Liver (tissue), 9 donors: ENCODE measurements around the gene EFHD1. TPM values are rescaled to one million over a fixed set of nuclear protein-coding genes. Genes with fewer than 3 reads are reported as not detected.

Source experiments
- DNase-seq: peaks from one replicate; pipeline ENCODE4 v3.0.0-alpha.2; 2017; ENCODE audit warnings: low spot score
- H3K27ac ChIP-seq, 2 donors: one replicate each; pipeline ENCODE4 v1.7.0; 2013; ENCODE audit warnings: inconsistent platforms in 2 of 2, low read length in 2 of 2, control low read depth in 1 of 2, low read depth in 1 of 2, mild to moderate bottlenecking in 1 of 2
- H3K27me3 ChIP-seq, 4 donors: one replicate each; pipeline versions ENCODE4 v1.6.1 to v1.7.0; 2013; ENCODE audit warnings: low read length in 3 of 4, inconsistent platforms in 1 of 4, mild to moderate bottlenecking in 1 of 4, moderate library complexity in 1 of 4; ENCODE audit not compliant: control insufficient read depth in 4 of 4, insufficient read depth in 4 of 4
- H3K36me3 ChIP-seq, 4 donors: one replicate each; pipeline versions ENCODE4 v1.6.1 to v1.7.0; 2013; ENCODE audit warnings: low read length in 3 of 4, mild to moderate bottlenecking in 3 of 4, low read depth in 1 of 4, moderate library complexity in 1 of 4; ENCODE audit not compliant: control insufficient read depth in 4 of 4, insufficient read depth in 3 of 4
- H3K4me1 ChIP-seq, 4 donors: one replicate each; pipeline versions ENCODE4 v1.6.1 to v1.7.0; 2013; ENCODE audit warnings: low read length in 3 of 4, mild to moderate bottlenecking in 3 of 4, moderate library complexity in 1 of 4; ENCODE audit not compliant: control insufficient read depth in 4 of 4, insufficient read depth in 4 of 4
- H3K4me3 ChIP-seq, 3 donors: one replicate each; pipeline versions ENCODE4 v1.6.1 to v1.7.0; 2013; ENCODE audit warnings: low read length in 3 of 3, control low read depth in 1 of 3, low read depth in 1 of 3, mild to moderate bottlenecking in 1 of 3
- H3K9ac ChIP-seq, 2 donors: one replicate each; pipeline ENCODE4 v1.7.0; 2013; ENCODE audit warnings: low read length in 2 of 2, mild to moderate bottlenecking in 2 of 2, moderate library complexity in 2 of 2, control low read depth in 1 of 2, low read depth in 1 of 2
- H3K9me3 ChIP-seq, 4 donors: one replicate each; pipeline versions ENCODE4 v1.6.1 to v1.7.0; 2013; ENCODE audit warnings: low read length in 3 of 4; ENCODE audit not compliant: control insufficient read depth in 4 of 4
- EGR1 ChIP-seq, 2 donors: IDR thresholded peaks; 2 replicates each; pipeline ENCODE4 v1.6.1; 2016 to 2018; ENCODE audit warnings: antibody characterized with exemption in 2 of 2, low read depth in 2 of 2
- FOXA1 ChIP-seq: IDR thresholded peaks from 2 replicates; pipeline ENCODE4 v1.6.1; 2016; ENCODE audit warnings: antibody characterized with exemption
- FOXA2 ChIP-seq: IDR thresholded peaks from 2 replicates; pipeline ENCODE4 v1.6.1; 2016; ENCODE audit warnings: antibody characterized with exemption
- GABPA ChIP-seq, 2 donors: IDR thresholded peaks in 1 of 2; conservative IDR thresholded peaks in 1 of 2; 2 replicates each; pipeline ENCODE4 v1.6.1; 2016; ENCODE audit warnings: antibody characterized with exemption in 2 of 2, mild to moderate bottlenecking in 1 of 2, moderate library complexity in 1 of 2
- HNF4A ChIP-seq, 2 donors: conservative IDR thresholded peaks; 2 replicates each; pipeline ENCODE4 v1.6.1; 2016; ENCODE audit warnings: antibody characterized with exemption in 2 of 2, mild to moderate bottlenecking in 2 of 2
- HNF4G ChIP-seq: IDR thresholded peaks from 2 replicates; pipeline ENCODE4 v1.6.1; 2016; ENCODE audit warnings: antibody characterized with exemption
- JUND ChIP-seq, 2 donors: IDR thresholded peaks; 2 replicates each; pipeline ENCODE4 v1.6.1; 2016; ENCODE audit warnings: antibody characterized with exemption in 2 of 2
- NR2F2 ChIP-seq: IDR thresholded peaks from 2 replicates; pipeline ENCODE4 v1.6.1; 2016; ENCODE audit warnings: antibody characterized with exemption
- RAD21 ChIP-seq, 2 donors: IDR thresholded peaks; 2 replicates each; pipeline ENCODE4 v1.6.1; 2016; ENCODE audit warnings: antibody characterized with exemption in 2 of 2, mild to moderate bottlenecking in 2 of 2
- RXRA ChIP-seq, 2 donors: IDR thresholded peaks; 2 replicates each; pipeline ENCODE4 v1.6.1; 2017 to 2018; ENCODE audit warnings: antibody characterized with exemption in 2 of 2, mild to moderate bottlenecking in 1 of 2
- SP1 ChIP-seq: IDR thresholded peaks from 2 replicates; pipeline ENCODE4 v1.6.1; 2018; ENCODE audit warnings: antibody characterized with exemption, mild to moderate bottlenecking
- TAF1 ChIP-seq: conservative IDR thresholded peaks from 2 replicates; pipeline ENCODE4 v1.6.1; 2016; ENCODE audit warnings: antibody characterized with exemption, mild to moderate bottlenecking
- YY1 ChIP-seq: IDR thresholded peaks from 2 replicates; pipeline ENCODE4 v1.6.1; 2016; ENCODE audit warnings: antibody characterized with exemption, mild to moderate bottlenecking
- WGBS: extraction: QIAGEN DNeasy Blood & Tissue Kit; methylation state at CpG from one replicate; pipeline ENCODE4 v1.1.7; 2013; 5-methylcytosine and 5-hydroxymethylcytosine counted together
- polyA plus RNA-seq, 2 donors: library from polyadenylated mRNA; stranded (reverse) in 1 of 2; unstranded in 1 of 2; fragments of 200-250 nt in 1 of 2; fragments of >200 nt in 1 of 2; fragmentation: Nextera tagmentation in 1 of 2; extraction: Ambion mirVana in 1 of 2; gene quantifications; one replicate each; pipeline versions ENCODE4 v1.2.1 to v1.2.3, GENCODE V29; 2013 to 2015
- total RNA-seq, 2 donors: library from RNA; depleted of rRNA; stranded (reverse); fragments of >200 nt; gene quantifications; one replicate each; pipeline ENCODE4 v1.2.3, GENCODE V29; 2014
- TF ChIP-seq, protein P1 (sequence below): IDR thresholded peaks from 2 replicates; pipeline ENCODE4 v1.6.1; 2016; ENCODE audit warnings: antibody characterized with exemption
- TF ChIP-seq, protein P2 (sequence below): IDR thresholded peaks from 2 replicates; pipeline ENCODE4 v1.6.1; 2016; ENCODE audit warnings: antibody characterized with exemption
- TF ChIP-seq, protein P3 (sequence below): IDR thresholded peaks from 2 replicates; pipeline ENCODE4 v1.6.1; 2016; ENCODE audit warnings: antibody characterized with exemption
- TF ChIP-seq, protein P4 (sequence below): fragments of 150-350 bp; IDR thresholded peaks from 2 replicates; pipeline ENCODE4 v1.5.1; 2017; ENCODE audit warnings: improper control_type of control experiment, low read depth, low read length; ENCODE audit not compliant: missing input control
- TF ChIP-seq, protein P5 (sequence below): IDR thresholded peaks from 2 replicates; pipeline ENCODE4 v1.6.1; 2016; ENCODE audit warnings: antibody characterized with exemption, mild to moderate bottlenecking
- donor health status: healthy.
- donor health status: healthy.
- donor health status: healthy.
- donor health status: healthy.
- donor health status: healthy.

Gene EFHD1
- total and polyA plus RNA-seq, 4 donors, result 3.3 to 28.5 (median 10.3) TPM

DNA sequence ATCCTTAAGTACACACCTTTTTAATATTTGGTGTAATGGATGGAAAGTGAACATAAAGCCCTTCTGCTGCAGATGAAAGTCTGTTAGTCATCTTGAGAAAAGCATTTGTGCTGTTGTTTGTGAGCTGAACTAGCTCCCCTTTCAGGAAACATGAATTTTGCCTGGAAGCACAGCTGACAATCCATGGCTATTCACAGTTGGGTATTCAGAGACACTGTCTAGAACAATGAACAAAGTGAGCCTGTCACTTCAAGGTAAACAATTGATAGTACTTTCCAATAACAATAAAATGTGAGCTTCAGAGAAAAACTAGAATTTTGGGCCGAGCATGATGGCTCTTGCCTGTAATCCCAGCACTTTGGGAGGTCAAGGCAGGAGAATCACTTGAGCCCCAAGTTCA, 6.8 kb upstream of the EFHD1 start:
- WGBS, result 77% methylated on average over 1 of the region's 1 CpG
- H3K27ac ChIP-seq, result no peak overlapping the region
- H3K36me3 ChIP-seq, result no peaks in the 10 kb centered on the region
- H3K27me3 ChIP-seq, result no peaks in the 10 kb centered on the region
- no peak for TF ChIP-seq SP1
- DNase-seq, result no peak
- H3K9me3 ChIP-seq, result no peaks in the 10 kb centered on the region
- no peaks in the 10 kb centered on the region for H3K4me1 ChIP-seq
- H3K9ac ChIP-seq, result no peak overlapping the region
- H3K4me3 ChIP-seq, result no peak overlapping the region

DNA sequence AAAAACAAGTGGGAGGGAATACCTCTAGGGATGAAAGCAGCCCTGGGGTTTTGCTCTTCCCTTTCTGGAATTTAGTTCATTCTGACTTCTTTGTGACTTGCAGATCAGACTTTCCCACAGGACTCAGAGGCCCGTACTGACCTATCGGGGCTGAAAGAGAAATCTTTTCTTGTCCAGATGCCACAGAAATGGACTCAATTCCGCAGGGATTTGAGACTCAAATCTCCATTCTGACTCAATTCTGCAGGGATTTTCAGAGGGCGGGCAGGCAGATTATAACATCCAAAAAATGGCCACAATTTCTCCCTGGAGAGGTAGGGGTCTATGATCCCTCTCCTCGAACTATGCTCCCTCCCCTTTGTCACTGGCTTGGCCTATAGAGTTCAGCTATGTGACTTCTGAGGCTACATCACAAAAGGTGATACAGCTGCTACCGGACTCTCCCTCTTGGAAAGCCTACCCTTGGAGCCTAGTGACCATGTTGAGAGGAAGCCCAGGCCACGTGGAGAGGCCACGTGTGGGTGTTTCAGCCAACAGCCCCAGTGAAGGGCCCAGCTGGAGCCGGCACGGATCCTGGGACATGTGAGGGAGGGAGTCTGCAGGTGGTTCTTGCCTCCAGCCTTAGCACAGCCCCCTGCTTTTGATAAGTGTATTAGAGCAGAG, 4.8 kb upstream of the EFHD1 start:
- Histone ChIP-seq H3K27ac (no peak overlapping the region), H3K9ac (no peak overlapping the region), H3K27me3 (no peaks in the 10 kb centered on the region), H3K9me3 (no peaks in the 10 kb centered on the region), H3K36me3 (no peaks in the 10 kb centered on the region), H3K4me1 (peaks cover 0 to 18% (median 6%) of the 10 kb centered on the region in 4 donors), H3K4me3 (no peak overlapping the region)
- TF ChIP-seq EGR1 (IDR thresholded peaks at IDR 0.05; ENCODE audit: low read depth in 2 of 2), result no peak
- no peak for TF ChIP-seq FOXA1
- no peak for TF ChIP-seq RAD21 (IDR thresholded peaks at IDR 0.05)
- no peak for TF ChIP-seq GABPA (IDR thresholded peaks at IDR 0.05 in 1 of 2, conservative IDR thresholded peaks at IDR 0.05 in 1 of 2)
- TF ChIP-seq, protein P1, sequence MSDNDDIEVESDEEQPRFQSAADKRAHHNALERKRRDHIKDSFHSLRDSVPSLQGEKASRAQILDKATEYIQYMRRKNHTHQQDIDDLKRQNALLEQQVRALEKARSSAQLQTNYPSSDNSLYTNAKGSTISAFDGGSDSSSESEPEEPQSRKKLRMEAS, result no peak
- TF ChIP-seq YY1, result no peak
- TF ChIP-seq SP1, result no peak
- no peak for TF ChIP-seq FOXA2
- no peak for TF ChIP-seq HNF4A (conservative IDR thresholded peaks at IDR 0.05)
- no peak for TF ChIP-seq JUND (IDR thresholded peaks at IDR 0.05)
- TF ChIP-seq HNF4G, result no peak
- TF ChIP-seq, protein P2, sequence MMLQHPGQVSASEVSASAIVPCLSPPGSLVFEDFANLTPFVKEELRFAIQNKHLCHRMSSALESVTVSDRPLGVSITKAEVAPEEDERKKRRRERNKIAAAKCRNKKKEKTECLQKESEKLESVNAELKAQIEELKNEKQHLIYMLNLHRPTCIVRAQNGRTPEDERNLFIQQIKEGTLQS, result no peak
- no peak for TF ChIP-seq NR2F2
- no peak for TF ChIP-seq RXRA (IDR thresholded peaks at IDR 0.05)
- TF ChIP-seq, protein P3, sequence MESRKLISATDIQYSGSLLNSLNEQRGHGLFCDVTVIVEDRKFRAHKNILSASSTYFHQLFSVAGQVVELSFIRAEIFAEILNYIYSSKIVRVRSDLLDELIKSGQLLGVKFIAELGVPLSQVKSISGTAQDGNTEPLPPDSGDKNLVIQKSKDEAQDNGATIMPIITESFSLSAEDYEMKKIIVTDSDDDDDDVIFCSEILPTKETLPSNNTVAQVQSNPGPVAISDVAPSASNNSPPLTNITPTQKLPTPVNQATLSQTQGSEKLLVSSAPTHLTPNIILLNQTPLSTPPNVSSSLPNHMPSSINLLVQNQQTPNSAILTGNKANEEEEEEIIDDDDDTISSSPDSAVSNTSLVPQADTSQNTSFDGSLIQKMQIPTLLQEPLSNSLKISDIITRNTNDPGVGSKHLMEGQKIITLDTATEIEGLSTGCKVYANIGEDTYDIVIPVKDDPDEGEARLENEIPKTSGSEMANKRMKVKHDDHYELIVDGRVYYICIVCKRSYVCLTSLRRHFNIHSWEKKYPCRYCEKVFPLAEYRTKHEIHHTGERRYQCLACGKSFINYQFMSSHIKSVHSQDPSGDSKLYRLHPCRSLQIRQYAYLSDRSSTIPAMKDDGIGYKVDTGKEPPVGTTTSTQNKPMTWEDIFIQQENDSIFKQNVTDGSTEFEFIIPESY, result no peak
- TF ChIP-seq TAF1, result no peak
- DNase-seq, result no peak
- 92% methylated on average over 10 of the region's 10 CpGs for WGBS

DNA sequence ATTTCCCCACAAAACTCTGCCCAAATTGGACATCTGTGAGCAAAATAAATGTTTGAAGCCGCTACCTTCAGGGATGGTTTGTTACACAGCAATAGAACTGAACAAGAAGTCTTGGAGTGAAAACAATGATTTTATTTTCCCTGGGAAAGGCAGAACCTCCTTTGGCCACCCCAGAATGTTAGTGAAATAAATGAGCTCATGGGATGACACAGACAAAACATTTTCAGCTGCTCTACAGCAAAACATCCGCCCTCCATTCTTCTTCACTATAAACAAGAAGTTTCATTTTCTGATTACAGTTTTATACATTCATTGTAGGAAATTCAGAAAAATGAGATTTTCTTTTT, 4.3 kb upstream of the EFHD1 start:
- H3K9me3 ChIP-seq, result no peaks in the 10 kb centered on the region
- no peak for DNase-seq
- TF ChIP-seq JUND (IDR thresholded peaks at IDR 0.05), result no peak
- no peak for TF ChIP-seq HNF4A (conservative IDR thresholded peaks at IDR 0.05)
- TF ChIP-seq, protein P2, result no peak
- no peak for TF ChIP-seq RAD21 (IDR thresholded peaks at IDR 0.05)
- TF ChIP-seq, protein P1, result no peak
- no peak for TF ChIP-seq EGR1 (IDR thresholded peaks at IDR 0.05; ENCODE audit: low read depth in 2 of 2)
- TF ChIP-seq FOXA2, result no peak
- TF ChIP-seq, protein P4, sequence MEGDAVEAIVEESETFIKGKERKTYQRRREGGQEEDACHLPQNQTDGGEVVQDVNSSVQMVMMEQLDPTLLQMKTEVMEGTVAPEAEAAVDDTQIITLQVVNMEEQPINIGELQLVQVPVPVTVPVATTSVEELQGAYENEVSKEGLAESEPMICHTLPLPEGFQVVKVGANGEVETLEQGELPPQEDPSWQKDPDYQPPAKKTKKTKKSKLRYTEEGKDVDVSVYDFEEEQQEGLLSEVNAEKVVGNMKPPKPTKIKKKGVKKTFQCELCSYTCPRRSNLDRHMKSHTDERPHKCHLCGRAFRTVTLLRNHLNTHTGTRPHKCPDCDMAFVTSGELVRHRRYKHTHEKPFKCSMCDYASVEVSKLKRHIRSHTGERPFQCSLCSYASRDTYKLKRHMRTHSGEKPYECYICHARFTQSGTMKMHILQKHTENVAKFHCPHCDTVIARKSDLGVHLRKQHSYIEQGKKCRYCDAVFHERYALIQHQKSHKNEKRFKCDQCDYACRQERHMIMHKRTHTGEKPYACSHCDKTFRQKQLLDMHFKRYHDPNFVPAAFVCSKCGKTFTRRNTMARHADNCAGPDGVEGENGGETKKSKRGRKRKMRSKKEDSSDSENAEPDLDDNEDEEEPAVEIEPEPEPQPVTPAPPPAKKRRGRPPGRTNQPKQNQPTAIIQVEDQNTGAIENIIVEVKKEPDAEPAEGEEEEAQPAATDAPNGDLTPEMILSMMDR, result no peak
- TF ChIP-seq, protein P5, sequence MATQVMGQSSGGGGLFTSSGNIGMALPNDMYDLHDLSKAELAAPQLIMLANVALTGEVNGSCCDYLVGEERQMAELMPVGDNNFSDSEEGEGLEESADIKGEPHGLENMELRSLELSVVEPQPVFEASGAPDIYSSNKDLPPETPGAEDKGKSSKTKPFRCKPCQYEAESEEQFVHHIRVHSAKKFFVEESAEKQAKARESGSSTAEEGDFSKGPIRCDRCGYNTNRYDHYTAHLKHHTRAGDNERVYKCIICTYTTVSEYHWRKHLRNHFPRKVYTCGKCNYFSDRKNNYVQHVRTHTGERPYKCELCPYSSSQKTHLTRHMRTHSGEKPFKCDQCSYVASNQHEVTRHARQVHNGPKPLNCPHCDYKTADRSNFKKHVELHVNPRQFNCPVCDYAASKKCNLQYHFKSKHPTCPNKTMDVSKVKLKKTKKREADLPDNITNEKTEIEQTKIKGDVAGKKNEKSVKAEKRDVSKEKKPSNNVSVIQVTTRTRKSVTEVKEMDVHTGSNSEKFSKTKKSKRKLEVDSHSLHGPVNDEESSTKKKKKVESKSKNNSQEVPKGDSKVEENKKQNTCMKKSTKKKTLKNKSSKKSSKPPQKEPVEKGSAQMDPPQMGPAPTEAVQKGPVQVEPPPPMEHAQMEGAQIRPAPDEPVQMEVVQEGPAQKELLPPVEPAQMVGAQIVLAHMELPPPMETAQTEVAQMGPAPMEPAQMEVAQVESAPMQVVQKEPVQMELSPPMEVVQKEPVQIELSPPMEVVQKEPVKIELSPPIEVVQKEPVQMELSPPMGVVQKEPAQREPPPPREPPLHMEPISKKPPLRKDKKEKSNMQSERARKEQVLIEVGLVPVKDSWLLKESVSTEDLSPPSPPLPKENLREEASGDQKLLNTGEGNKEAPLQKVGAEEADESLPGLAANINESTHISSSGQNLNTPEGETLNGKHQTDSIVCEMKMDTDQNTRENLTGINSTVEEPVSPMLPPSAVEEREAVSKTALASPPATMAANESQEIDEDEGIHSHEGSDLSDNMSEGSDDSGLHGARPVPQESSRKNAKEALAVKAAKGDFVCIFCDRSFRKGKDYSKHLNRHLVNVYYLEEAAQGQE, result no peak
- H3K4me3 ChIP-seq, result no peak overlapping the region
- peaks cover 0 to 21% (median 8%) of the 10 kb centered on the region in 4 donors for H3K4me1 ChIP-seq
- H3K9ac ChIP-seq, result no peak overlapping the region
- WGBS, result 96% methylated on average over 2 of the region's 2 CpGs
- H3K36me3 ChIP-seq, result no peaks in the 10 kb centered on the region
- no peak overlapping the region for H3K27ac ChIP-seq
- no peaks in the 10 kb centered on the region for H3K27me3 ChIP-seq
